Nephron progenitor cell (in vitro differentiated cells): ENCODE data around the gene PITPNM1.

Source experiments
- DNase-seq: peaks from one replicate; pipeline ENCODE4 v3.0.0; 2021
- H3K27ac Mint-ChIP-seq: 2 replicates; pipeline ENCODE4 v1.8.0; 2021; ENCODE audit warnings: mild to moderate bottlenecking, moderate library complexity, mixed read lengths
- H3K27me3 Mint-ChIP-seq: 2 replicates; pipeline ENCODE4 v1.8.0; 2021; ENCODE audit warnings: mild to moderate bottlenecking, low read depth, mixed read lengths; ENCODE audit not compliant: poor library complexity
- H3K36me3 Mint-ChIP-seq: 2 replicates; pipeline ENCODE4 v1.8.0; 2021; ENCODE audit warnings: low read depth, mixed read lengths
- H3K4me1 Mint-ChIP-seq: 2 replicates; pipeline ENCODE4 v1.8.0; 2021; ENCODE audit warnings: mixed read lengths
- H3K4me3 Mint-ChIP-seq: 2 replicates; pipeline ENCODE4 v1.8.0; 2021; ENCODE audit warnings: mild to moderate bottlenecking, moderate library complexity, mixed read lengths
- H3K9me3 Mint-ChIP-seq: 2 replicates; pipeline ENCODE4 v1.8.0; 2021; ENCODE audit warnings: mild to moderate bottlenecking, moderate library complexity, mixed read lengths
- CTCF ChIP-seq: fragments of 200-600 bp; sonication (generic); IDR thresholded peaks from 2 replicates; pipeline ENCODE4 v1.5.0; 2021; ENCODE audit warnings: antibody characterized with exemption

The PITPNM1 gene

GRCh38 chr11:67544616-67545242 lies 39.6 kb upstream of the PITPNM1 start:
- TF ChIP-seq CTCF: no peak
- Mint-ChIP-seq H3K4me3 (no peak overlapping the region), H3K9me3 (no peaks in the 10 kb centered on the region), H3K4me1 (peaks cover 13% of the 10 kb centered on the region), H3K36me3 (no peaks in the 10 kb centered on the region), H3K27me3 (peaks cover 3% of the 10 kb centered on the region), H3K27ac (no peak overlapping the region)
- no peak for DNase-seq

DNA sequence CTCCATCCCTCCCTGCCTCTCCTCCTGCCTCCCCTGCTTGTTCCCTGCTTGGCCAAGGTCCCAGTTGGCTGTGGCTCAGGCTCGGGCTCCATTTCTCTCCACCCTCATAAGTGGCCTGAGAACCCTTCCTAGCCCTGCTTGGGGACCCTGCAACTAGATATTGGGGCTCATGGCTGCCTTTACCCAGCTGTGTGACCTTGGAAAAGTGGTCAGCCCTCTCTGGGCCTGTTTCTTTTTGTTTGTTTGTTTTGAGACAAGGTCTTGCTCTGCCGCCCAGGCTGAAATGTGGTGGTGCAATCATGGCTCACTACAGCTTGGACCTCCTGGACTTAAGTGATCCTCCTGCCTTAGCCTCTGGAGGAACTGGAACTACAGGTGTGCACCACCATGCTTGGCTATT lies 38.4 kb upstream of the PITPNM1 start:
- H3K27ac Mint-ChIP-seq: no peak overlapping the region
- H3K9me3 Mint-ChIP-seq: no peaks in the 10 kb centered on the region
- H3K4me3 Mint-ChIP-seq: no peak overlapping the region
- no peak for DNase-seq
- no peaks in the 10 kb centered on the region for H3K36me3 Mint-ChIP-seq
- TF ChIP-seq CTCF: no peak
- peaks cover 4% of the 10 kb centered on the region for H3K27me3 Mint-ChIP-seq
- peaks cover 13% of the 10 kb centered on the region for H3K4me1 Mint-ChIP-seq

- TF ChIP-seq CTCF: no peak
- peaks cover 13% of the 10 kb centered on the region for H3K4me1 Mint-ChIP-seq
- DNase-seq: no peak
- H3K36me3 Mint-ChIP-seq: no peaks in the 10 kb centered on the region
- no peak overlapping the region for H3K4me3 Mint-ChIP-seq
- H3K9me3 Mint-ChIP-seq: peaks cover 6% of the 10 kb centered on the region
- no peak overlapping the region for H3K27ac Mint-ChIP-seq
- peaks cover 6% of the 10 kb centered on the region for H3K27me3 Mint-ChIP-seq
Measured at GRCh38 chr11:67542971-67543370, 37.8 kb upstream of the PITPNM1 start.

- TF ChIP-seq CTCF: no peak
- no peak for DNase-seq
- Mint-ChIP-seq H3K9me3 (peaks cover 8% of the 10 kb centered on the region), H3K27me3 (peaks cover 6% of the 10 kb centered on the region), H3K36me3 (no peaks in the 10 kb centered on the region), H3K27ac (no peak overlapping the region), H3K4me1 (peaks cover 13% of the 10 kb centered on the region), H3K4me3 (no peak overlapping the region)
Measured at GRCh38 chr11:67542169-67542568, 37.0 kb upstream of the PITPNM1 start.

- no peak for DNase-seq
- Mint-ChIP-seq H3K27ac (no peak overlapping the region), H3K4me1 (peaks cover 13% of the 10 kb centered on the region), H3K36me3 (no peaks in the 10 kb centered on the region), H3K27me3 (peaks cover 7% of the 10 kb centered on the region), H3K9me3 (peaks cover 14% of the 10 kb centered on the region), H3K4me3 (no peak overlapping the region)
- no peak for TF ChIP-seq CTCF
Measured at GRCh38 chr11:67541198-67541597, 36.0 kb upstream of the PITPNM1 start.

DNA sequence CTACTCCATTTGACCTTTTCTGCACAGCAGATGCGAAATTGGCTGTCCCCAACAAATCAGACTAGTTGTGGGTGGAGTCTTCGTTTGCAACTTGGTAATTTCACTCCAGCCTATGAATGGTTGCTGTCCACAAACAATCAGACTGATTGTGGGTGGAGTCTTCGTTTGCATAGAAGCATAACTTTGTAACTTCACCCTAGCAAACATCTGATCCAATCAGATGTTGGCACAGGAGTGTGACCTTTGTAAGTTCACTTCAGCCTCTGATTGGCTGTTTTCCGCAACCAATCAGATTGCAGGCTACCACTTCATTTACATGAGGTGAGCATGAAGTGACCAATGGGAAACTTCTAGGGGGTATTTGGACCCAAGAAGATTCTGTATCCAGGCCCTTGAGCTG lies 34.4 kb upstream of the PITPNM1 start:
- H3K27me3 Mint-ChIP-seq: peaks cover 7% of the 10 kb centered on the region
- no peak overlapping the region for H3K4me3 Mint-ChIP-seq
- H3K27ac Mint-ChIP-seq: no peak overlapping the region
- H3K36me3 Mint-ChIP-seq: no peaks in the 10 kb centered on the region
- H3K9me3 Mint-ChIP-seq: peaks cover 28% of the 10 kb centered on the region
- no peak for TF ChIP-seq CTCF
- DNase-seq: no peak
- peaks cover 9% of the 10 kb centered on the region for H3K4me1 Mint-ChIP-seq
